Stimulated activated effector memory CD8-positive, alpha-beta T cell treated with anti-CD3 and anti-CD28 coated beads, Interleukin-12 subunit alpha, Interleukin-12 subunit beta, amount 100 ng/mL, for 72 hours (primary cell): ENCODE data around the gene PGAP6.
"Not testable (repeated sequence)": the region's sequence is repeated elsewhere in the genome, so short reads cannot be mapped to it uniquely, and the experiment has no call there.

ENCODE experiments used
- ATAC-seq: fragments of 150-1000 bp; cut with Tn5 transposase; 2 replicates; pipeline ENCODE4 v1.10.0; 2021
- DNase-seq, 2 donors: peaks; one replicate each; pipeline ENCODE4 v3.0.0; 2021 to 2022; ENCODE audit warnings: low spot score in 2 of 2
- H3K27ac Mint-ChIP-seq: one replicate; pipeline ENCODE4 v1.8.0; 2022; ENCODE audit warnings: mild to moderate bottlenecking, mixed read lengths
- H3K36me3 Mint-ChIP-seq: one replicate; pipeline ENCODE4 v1.8.0; 2022; ENCODE audit warnings: mild to moderate bottlenecking, mixed read lengths
- H3K4me1 Mint-ChIP-seq: one replicate; pipeline ENCODE4 v1.8.0; 2022; ENCODE audit warnings: mixed read lengths
- H3K4me3 Mint-ChIP-seq: one replicate; pipeline ENCODE4 v1.8.0; 2022; ENCODE audit warnings: mild to moderate bottlenecking, mixed read lengths
- H3K9me3 Mint-ChIP-seq: one replicate; pipeline ENCODE4 v1.8.0; 2022; ENCODE audit warnings: mixed read lengths

Gene PGAP6

GRCh38 chr16:340370-341091 lies 41.2 kb downstream of the PGAP6 start:
- peak overlapping the region; percentile 16 for H3K4me3 Mint-ChIP-seq
- ATAC-seq (no peak), DNase-seq (no peak)
- H3K4me1 Mint-ChIP-seq, result peaks cover 67% of the 10 kb centered on the region
- peak overlapping the region; percentile 24 for H3K27ac Mint-ChIP-seq
- no peaks in the 10 kb centered on the region for H3K9me3 Mint-ChIP-seq
- peaks cover 31% of the 10 kb centered on the region for H3K36me3 Mint-ChIP-seq

- peak overlapping the region; percentile 24 for H3K27ac Mint-ChIP-seq
- no peak for ATAC-seq
- H3K4me1 Mint-ChIP-seq, result peaks cover 67% of the 10 kb centered on the region
- H3K9me3 Mint-ChIP-seq, result no peaks in the 10 kb centered on the region
- H3K36me3 Mint-ChIP-seq, result peaks cover 22% of the 10 kb centered on the region
- DNase-seq, result no peak
- H3K4me3 Mint-ChIP-seq, result peak overlapping the region; percentile 16
These were observed 42.1 kb downstream of the PGAP6 start for GRCh38 chr16:339680-340079.

- Mint-ChIP-seq H3K9me3 (no peaks in the 10 kb centered on the region), H3K27ac (no peak overlapping the region), H3K4me1 (peaks cover 71% of the 10 kb centered on the region), H3K36me3 (peaks cover 6% of the 10 kb centered on the region), H3K4me3 (no peak overlapping the region)
- no peak for DNase-seq
- peak; percentile 28 for ATAC-seq
These were observed 43.7 kb downstream of the PGAP6 start for GRCh38 chr16:337975-338575.

- Mint-ChIP-seq H3K27ac (no peak overlapping the region), H3K4me3 (no peak overlapping the region), H3K36me3 (no peaks in the 10 kb centered on the region), H3K9me3 (no peaks in the 10 kb centered on the region), H3K4me1 (peaks cover 65% of the 10 kb centered on the region)
- ATAC-seq (no peak), DNase-seq (no peak)
These were observed 44.3 kb downstream of the PGAP6 start for GRCh38 chr16:337437-337836.

GRCh38 chr16:336269-336668 lies 45.5 kb downstream of the PGAP6 start:
- DNase-seq, result no peak
- ATAC-seq, result no peak
- no peak overlapping the region for H3K27ac Mint-ChIP-seq
- peaks cover 63% of the 10 kb centered on the region for H3K4me1 Mint-ChIP-seq
- no peak overlapping the region for H3K4me3 Mint-ChIP-seq
- no peaks in the 10 kb centered on the region for H3K9me3 Mint-ChIP-seq
- H3K36me3 Mint-ChIP-seq, result no peaks in the 10 kb centered on the region

- not testable (repeated sequence) for H3K4me3 Mint-ChIP-seq, DNase-seq
- peaks cover 66% of the 10 kb centered on the region for H3K4me1 Mint-ChIP-seq
These were observed 46.7 kb downstream of the PGAP6 start for GRCh38 chr16:334861-335632.

GRCh38 chr16:334164-334832 lies 47.5 kb downstream of the PGAP6 start:
- H3K4me3 Mint-ChIP-seq, H3K9me3 Mint-ChIP-seq, H3K36me3 Mint-ChIP-seq, H3K27ac Mint-ChIP-seq, DNase-seq, ATAC-seq: not testable (repeated sequence)
- peaks cover 61% of the 10 kb centered on the region for H3K4me1 Mint-ChIP-seq

More at GRCh38 chr16:334861-335632, 46.7 kb downstream of the PGAP6 start:
- ATAC-seq, H3K36me3 Mint-ChIP-seq, H3K9me3 Mint-ChIP-seq: not testable (repeated sequence)
- H3K27ac Mint-ChIP-seq, result peak overlapping the region; percentile 68

GRCh38 chr16:333406-334094 lies 48.2 kb downstream of the PGAP6 start:
- H3K36me3 Mint-ChIP-seq, result peaks cover 8% of the 10 kb centered on the region
- peaks cover 56% of the 10 kb centered on the region for H3K4me1 Mint-ChIP-seq
- H3K4me3 Mint-ChIP-seq, result no peak overlapping the region
- no peak overlapping the region for H3K27ac Mint-ChIP-seq
- no peaks in the 10 kb centered on the region for H3K9me3 Mint-ChIP-seq
- ATAC-seq (no peak), DNase-seq (no peak)

GRCh38 chr16:331181-331814 lies 50.5 kb downstream of the PGAP6 start:
- H3K9me3 Mint-ChIP-seq, ATAC-seq, H3K27ac Mint-ChIP-seq, H3K4me3 Mint-ChIP-seq, DNase-seq: not testable (repeated sequence)
- peaks cover 18% of the 10 kb centered on the region for H3K36me3 Mint-ChIP-seq
- H3K4me1 Mint-ChIP-seq, result peaks cover 60% of the 10 kb centered on the region

- DNase-seq (no peak), ATAC-seq (no peak)
- H3K27ac Mint-ChIP-seq, result no peak overlapping the region
- peaks cover 18% of the 10 kb centered on the region for H3K36me3 Mint-ChIP-seq
- H3K4me1 Mint-ChIP-seq, result peaks cover 57% of the 10 kb centered on the region
- H3K4me3 Mint-ChIP-seq, result no peak overlapping the region
- no peaks in the 10 kb centered on the region for H3K9me3 Mint-ChIP-seq
These were observed 51.0 kb downstream of the PGAP6 start for GRCh38 chr16:330741-331140.

- no peak overlapping the region for H3K27ac Mint-ChIP-seq
- H3K4me1 Mint-ChIP-seq, result peaks cover 59% of the 10 kb centered on the region
- ATAC-seq (no peak), DNase-seq (no peak)
- H3K36me3 Mint-ChIP-seq, result peaks cover 18% of the 10 kb centered on the region
- peak overlapping the region; percentile 64 for H3K4me3 Mint-ChIP-seq
- H3K9me3 Mint-ChIP-seq, result no peaks in the 10 kb centered on the region
These were observed 56.2 kb downstream of the PGAP6 start for GRCh38 chr16:325375-326145.

- peaks cover 11% of the 10 kb centered on the region for H3K36me3 Mint-ChIP-seq
- H3K9me3 Mint-ChIP-seq, result no peaks in the 10 kb centered on the region
- peaks cover 59% of the 10 kb centered on the region for H3K4me1 Mint-ChIP-seq
- DNase-seq (no peak), ATAC-seq (peak; percentile 35)
- H3K27ac Mint-ChIP-seq, result no peak overlapping the region
- peak overlapping the region; percentile 64 for H3K4me3 Mint-ChIP-seq
These were observed 57.1 kb downstream of the PGAP6 start for GRCh38 chr16:324451-325334.

- Mint-ChIP-seq H3K4me3 (peak overlapping the region; percentile 64), H3K27ac (no peak overlapping the region), H3K36me3 (peaks cover 10% of the 10 kb centered on the region), H3K4me1 (peaks cover 64% of the 10 kb centered on the region), H3K9me3 (no peaks in the 10 kb centered on the region)
- no peak for DNase-seq
- no peak for ATAC-seq
These were observed 57.7 kb downstream of the PGAP6 start for GRCh38 chr16:324201-324450.
